Right lobe of liver (tissue), 6 donors: Measurements from ENCODE around the gene ANKS6. TPM values are rescaled to one million over a fixed set of nuclear protein-coding genes. Genes with fewer than 3 reads are reported as not detected.

Experiments used
- ATAC-seq, 4 donors: fragments of 200-7000 bp; cut with Tn5 transposase; one replicate each; pipeline ENCODE4 v1.9.1; 2020; ENCODE audit warnings: mild to moderate bottlenecking in 4 of 4, moderate library complexity in 4 of 4
- DNase-seq, 3 donors: peaks; one replicate each; pipeline ENCODE4 v3.0.0-alpha.2; 2020
- H3K27ac ChIP-seq, 3 donors: fragments of 200-600 bp; one replicate each; pipeline ENCODE4 v1.8.0; 2022
- H3K27me3 ChIP-seq, 2 donors: fragments of 200-600 bp; one replicate each; pipeline ENCODE4 v1.8.0; 2022
- H3K36me3 ChIP-seq, 4 donors: fragments of 200-600 bp; sonication (generic) in 1 of 4; one replicate each; pipeline versions ENCODE4 v1.5.1 to v1.8.0; 2017 to 2022; ENCODE audit warnings: control low read depth in 1 of 4
- H3K4me1 ChIP-seq, 4 donors: fragments of 200-600 bp; sonication (generic) in 1 of 4; one replicate each; pipeline versions ENCODE4 v1.5.1 to v1.8.0; 2017 to 2022; ENCODE audit warnings: control low read depth in 1 of 4
- H3K4me3 ChIP-seq, 3 donors: fragments of 200-600 bp; one replicate each; pipeline ENCODE4 v1.8.0; 2022
- H3K9me3 ChIP-seq, 4 donors: fragments of 200-600 bp; sonication (generic) in 1 of 4; one replicate each; pipeline versions ENCODE4 v1.5.1 to v1.8.0; 2017 to 2022; ENCODE audit warnings: control low read depth in 1 of 4
- CTCF ChIP-seq, 4 donors: fragments of 200-600 bp in 3 of 4; fragments of 450-650 bp in 1 of 4; IDR thresholded peaks; one replicate each; pipeline versions ENCODE4 v1.5.1 to v1.8.0; 2016 to 2022; ENCODE audit warnings: antibody characterized with exemption in 4 of 4, mild to moderate bottlenecking in 2 of 4
- POLR2A ChIP-seq: fragments of 450-650 bp; IDR thresholded peaks from one replicate; pipeline ENCODE4 v1.6.1; 2017; ENCODE audit warnings: antibody characterized with exemption, mild to moderate bottlenecking
- WGBS: methylation state at CpG from one replicate; pipeline ENCODE4 v1.1.6; 2018; ENCODE audit warnings: low coverage, low lambda C conversion rate; ENCODE audit not compliant: insufficient coverage; ENCODE audit errors: missing lambda C conversion rate; 5-methylcytosine and 5-hydroxymethylcytosine counted together
- intact Hi-C, 2 donors: fragments of 100-400 bp; cut with DNase I; formaldehyde crosslinking; loops; one replicate each; pipeline versions ENCODE4 v1.11.2 to v1.14.1; 2022
- total RNA-seq, 6 experiments: library from RNA; depleted of rRNA in 2 of 6; stranded (reverse); fragments of >200 nt in 2 of 6; fragmentation: NEBNext Ultra II Directional in 3 of 6; extraction: Animal tissue kit (Norgen Biotek cat#: 25700) in 3 of 6; gene quantifications; one replicate each; pipeline versions ENCODE4 v1.1.0 to v1.2.4, GENCODE V29; 2016 to 2023
- donor health status: DM: no; HTN: yes; CAD: no.
- donor health status: DM: no; HTN: no; CAD: no.
- donor health status: DM: no; HTN: no; CAD: no.
- donor health status: DM: no; HTN: yes; CAD: no.
- donor health status: DM: no; HTN: yes; CAD: no.

ANKS6 gene
- total RNA-seq, 6 experiments from 2014 or later, result 3.7 to 7.9 (median 4.7) TPM

GRCh38 chr9:98707166-98708102 is 88.9 kb downstream of the ANKS6 start:
- Histone ChIP-seq H3K9me3 (no peaks in the 10 kb centered on the region), H3K36me3 (no peaks in the 10 kb centered on the region), H3K4me1 (peaks cover 0 to 18% (median 4%) of the 10 kb centered on the region in 4 donors), H3K27ac (no peak overlapping the region), H3K27me3 (peaks cover 6 to 24% of the 10 kb centered on the region in 2 donors), H3K4me3 (no peak overlapping the region)
- TF ChIP-seq POLR2A, result no peak
- peak; percentile 32 to 58 (median 50) for TF ChIP-seq CTCF (IDR thresholded peaks at IDR 0.05)
- ATAC-seq (peak; percentile 81 to 95 (median 84)), DNase-seq (peak in 1 of 3 donors; percentile 67)
- intact Hi-C loops, result loop anchor here in 1 of 2 donors (5.0 kb wide), 1 partner anchor 390 kb away; no protein-coding TSS in a partner anchor
- 0% methylated on average over 16 of the region's 79 CpGs for WGBS

- TF ChIP-seq CTCF (IDR thresholded peaks at IDR 0.05) (no peak), POLR2A (no peak)
- intact Hi-C loops, result loop anchor here in 1 of 2 donors (5.0 kb wide), 1 partner anchor 389 kb away; no protein-coding TSS in a partner anchor
- 0% methylated on average over 6 of the region's 15 CpGs for WGBS
- H3K9me3 ChIP-seq, result no peaks in the 10 kb centered on the region
- no peak overlapping the region for H3K27ac ChIP-seq
- H3K4me3 ChIP-seq, result no peak overlapping the region
- peaks cover 6 to 24% of the 10 kb centered on the region in 2 donors for H3K27me3 ChIP-seq
- H3K36me3 ChIP-seq, result no peaks in the 10 kb centered on the region
- DNase-seq, result no peak
- ATAC-seq, result peak in 2 of 4 donors; percentile 27 to 53
- peaks cover 0 to 18% (median 4%) of the 10 kb centered on the region in 4 donors for H3K4me1 ChIP-seq
Observed at GRCh38 chr9:98706651-98707165, 89.6 kb downstream of the ANKS6 start.

- peaks cover 0 to 9% of the 10 kb centered on the region in 2 donors for H3K27me3 ChIP-seq
- H3K4me3 ChIP-seq, result no peak overlapping the region
- WGBS, result 53% methylated on average over 2 of the region's 2 CpGs
- ATAC-seq (no peak), DNase-seq (no peak)
- intact Hi-C loops, result no loop called here
- peaks cover 0 to 11% (median 4%) of the 10 kb centered on the region in 4 donors for H3K4me1 ChIP-seq
- no peak for TF ChIP-seq POLR2A
- no peak for TF ChIP-seq CTCF (IDR thresholded peaks at IDR 0.05)
- no peak overlapping the region for H3K27ac ChIP-seq
- H3K9me3 ChIP-seq, result no peaks in the 10 kb centered on the region
- H3K36me3 ChIP-seq, result no peaks in the 10 kb centered on the region
Observed at GRCh38 chr9:98702835-98703380, 93.4 kb downstream of the ANKS6 start.

- DNase-seq (no peak), ATAC-seq (no peak)
- no peaks in the 10 kb centered on the region for H3K36me3 ChIP-seq
- no peaks in the 10 kb centered on the region for H3K9me3 ChIP-seq
- no peak overlapping the region for H3K4me3 ChIP-seq
- TF ChIP-seq CTCF (IDR thresholded peaks at IDR 0.05), result no peak
- no peak for TF ChIP-seq POLR2A
- WGBS, result 87% methylated on average over 7 of the region's 8 CpGs
- intact Hi-C loops, result no loop called here
- H3K4me1 ChIP-seq, result peaks cover 0 to 6% (median 2%) of the 10 kb centered on the region in 4 donors
- peaks cover 0 to 3% of the 10 kb centered on the region in 2 donors for H3K27me3 ChIP-seq
- H3K27ac ChIP-seq, result no peak overlapping the region
Observed at GRCh38 chr9:98702340-98702739, 94.0 kb downstream of the ANKS6 start.
